Stimulated activated memory B cell treated with anti-CD40 and anti-IgM and Interleukin-4, amounts not matched to agents 10 μg/mL and 1 μg/mL and 100 μg/mL, for 72 hours (primary cell): Measurements from ENCODE around the gene TCP1.
"Not testable (repeated sequence)": the region's sequence is repeated elsewhere in the genome, so short reads cannot be mapped to it uniquely, and the experiment has no call there.

Experiments used
- ATAC-seq: fragments of 150-1000 bp; cut with Tn5 transposase; 2 replicates; pipeline ENCODE4 v1.10.0; 2021
- H3K27ac Mint-ChIP-seq: one replicate; pipeline ENCODE4 v1.8.0; 2022; ENCODE audit warnings: mild to moderate bottlenecking, mixed read lengths
- H3K27me3 Mint-ChIP-seq: one replicate; pipeline ENCODE4 v1.8.0; 2022; ENCODE audit warnings: mixed read lengths
- H3K36me3 Mint-ChIP-seq: one replicate; pipeline ENCODE4 v1.8.0; 2022; ENCODE audit warnings: mixed read lengths
- H3K4me1 Mint-ChIP-seq: one replicate; pipeline ENCODE4 v1.8.0; 2022; ENCODE audit warnings: mixed read lengths
- H3K4me3 Mint-ChIP-seq: one replicate; pipeline ENCODE4 v1.8.0; 2022; ENCODE audit warnings: mild to moderate bottlenecking, moderate library complexity, mixed read lengths
- H3K9me3 Mint-ChIP-seq: one replicate; pipeline ENCODE4 v1.8.0; 2022; ENCODE audit warnings: mixed read lengths

Gene TCP1

DNA sequence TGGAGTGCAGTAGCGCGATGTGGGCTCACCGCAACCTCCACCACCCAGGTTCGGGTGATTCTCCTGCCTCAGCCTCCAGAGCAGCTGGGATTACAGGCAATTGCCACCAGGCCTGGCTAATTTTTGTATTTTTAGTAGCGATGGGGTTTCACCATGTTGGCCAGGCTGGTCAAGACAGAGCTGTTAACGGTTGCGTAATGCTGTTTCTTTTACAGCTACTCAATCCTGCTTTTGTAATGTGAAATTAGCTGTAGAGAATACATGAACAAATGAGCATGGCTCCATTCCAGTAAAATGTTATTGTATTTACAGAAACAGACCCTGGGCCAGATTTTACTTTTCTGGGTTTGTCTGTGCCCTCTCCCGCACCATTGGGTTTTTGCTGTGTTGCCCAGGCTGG is 12.5 kb upstream of the TCP1 start:
- no peak for ATAC-seq
- Mint-ChIP-seq H3K4me1 (peaks cover 7% of the 10 kb centered on the region), H3K27ac (no peak overlapping the region)

GRCh38 chr6:159800141-159800865 is 10.9 kb upstream of the TCP1 start, which contains the start of gene PNLDC1:
PNLDC1 (plus strand) TSS chr6:159800276; CDS start chr6:159800308, 32 bp downstream.
- H3K36me3 Mint-ChIP-seq = peaks cover 39% of the 10 kb centered on the region
- H3K4me1 Mint-ChIP-seq = peaks cover 15% of the 10 kb centered on the region
- H3K9me3 Mint-ChIP-seq = no peaks in the 10 kb centered on the region
- no peaks in the 10 kb centered on the region for H3K27me3 Mint-ChIP-seq
- no peak within 1 kb of the TSS for H3K4me3 Mint-ChIP-seq
- no peak for ATAC-seq
- H3K27ac Mint-ChIP-seq = no peak within 1 kb of the TSS

More for the DNA sequence above, 12.5 kb upstream of the TCP1 start:
- Mint-ChIP-seq H3K9me3 (no peaks in the 10 kb centered on the region), H3K4me3 (no peak overlapping the region), H3K36me3 (peaks cover 29% of the 10 kb centered on the region), H3K27me3 (no peaks in the 10 kb centered on the region)

DNA sequence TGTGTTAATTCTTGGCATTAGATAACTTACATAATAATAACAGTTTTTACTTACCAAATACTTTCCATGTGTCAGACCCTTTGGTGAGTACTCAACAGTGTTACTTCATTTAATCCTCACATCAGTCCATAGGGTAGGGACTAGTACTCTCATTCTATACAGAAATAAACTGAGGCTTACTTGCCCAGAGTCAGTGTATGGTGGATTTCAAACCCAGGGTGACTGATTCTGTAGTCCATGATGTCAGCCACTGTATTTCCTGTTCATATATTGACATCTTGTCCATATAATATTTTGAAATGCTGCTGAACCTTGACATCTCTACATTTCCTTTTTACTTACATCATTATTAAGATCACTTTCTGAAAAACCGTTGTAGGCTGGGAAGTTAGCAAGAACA is 8.2 kb upstream of the TCP1 start:
- Mint-ChIP-seq H3K9me3 (no peaks in the 10 kb centered on the region), H3K27me3 (no peaks in the 10 kb centered on the region), H3K36me3 (peaks cover 48% of the 10 kb centered on the region), H3K4me1 (peaks cover 25% of the 10 kb centered on the region), H3K27ac (no peak overlapping the region), H3K4me3 (no peak overlapping the region)
- ATAC-seq = no peak

GRCh38 chr6:159794976-159795375 is 5.6 kb upstream of the TCP1 start:
- ATAC-seq = not testable (repeated sequence)
- H3K36me3 Mint-ChIP-seq = peaks cover 54% of the 10 kb centered on the region
- H3K4me1 Mint-ChIP-seq = peaks cover 42% of the 10 kb centered on the region

GRCh38 chr6:159790956-159791598 is 1.7 kb upstream of the TCP1 start:
- Mint-ChIP-seq H3K9me3 (no peaks in the 10 kb centered on the region), H3K4me1 (peaks cover 52% of the 10 kb centered on the region), H3K27me3 (no peaks in the 10 kb centered on the region), H3K36me3 (peaks cover 39% of the 10 kb centered on the region), H3K4me3 (peak overlapping the region; percentile 94), H3K27ac (peak overlapping the region; percentile 80)
- ATAC-seq = no peak

More at GRCh38 chr6:159794976-159795375, 5.6 kb upstream of the TCP1 start:
- not testable (repeated sequence) for H3K27ac Mint-ChIP-seq, H3K27me3 Mint-ChIP-seq, H3K9me3 Mint-ChIP-seq, H3K4me3 Mint-ChIP-seq

- Mint-ChIP-seq H3K27ac (peak within 1 kb of the TSS; percentile 80), H3K36me3 (peaks cover 35% of the 10 kb centered on the region), H3K9me3 (no peaks in the 10 kb centered on the region), H3K4me1 (peaks cover 47% of the 10 kb centered on the region), H3K27me3 (no peaks in the 10 kb centered on the region), H3K4me3 (peak within 1 kb of the TSS; percentile 94)
- ATAC-seq = peak; percentile 94
These were observed 950 bp upstream of the TCP1 start, which contains the start of gene MRPL18 for GRCh38 chr6:159790149-159790955. MRPL18 (plus strand) TSS chr6:159790467; CDS start chr6:159790588, 121 bp downstream.

GRCh38 chr6:159788753-159789376 is 537 bp downstream of the TCP1 start:
- Mint-ChIP-seq H3K4me1 (peaks cover 51% of the 10 kb centered on the region), H3K36me3 (peaks cover 41% of the 10 kb centered on the region), H3K9me3 (no peaks in the 10 kb centered on the region), H3K4me3 (peak overlapping the region; percentile 94), H3K27me3 (no peaks in the 10 kb centered on the region), H3K27ac (peak overlapping the region; percentile 80)
- ATAC-seq = peak; percentile 2

- H3K9me3 Mint-ChIP-seq = no peaks in the 10 kb centered on the region
- ATAC-seq = no peak
- peaks cover 51% of the 10 kb centered on the region for H3K4me1 Mint-ChIP-seq
- peak overlapping the region; percentile 80 for H3K27ac Mint-ChIP-seq
- peak overlapping the region; percentile 94 for H3K4me3 Mint-ChIP-seq
- H3K27me3 Mint-ChIP-seq = no peaks in the 10 kb centered on the region
- peaks cover 41% of the 10 kb centered on the region for H3K36me3 Mint-ChIP-seq
These were observed 1.1 kb downstream of the TCP1 start for GRCh38 chr6:159788276-159788675.

- peaks cover 14% of the 10 kb centered on the region for H3K4me1 Mint-ChIP-seq
- no peak for ATAC-seq
- H3K27ac Mint-ChIP-seq = no peak overlapping the region
- peaks cover 75% of the 10 kb centered on the region for H3K36me3 Mint-ChIP-seq
- no peak overlapping the region for H3K4me3 Mint-ChIP-seq
- H3K27me3 Mint-ChIP-seq = no peaks in the 10 kb centered on the region
- H3K9me3 Mint-ChIP-seq = no peaks in the 10 kb centered on the region
These were observed 10.8 kb downstream of the TCP1 start for GRCh38 chr6:159778542-159779103.

DNA sequence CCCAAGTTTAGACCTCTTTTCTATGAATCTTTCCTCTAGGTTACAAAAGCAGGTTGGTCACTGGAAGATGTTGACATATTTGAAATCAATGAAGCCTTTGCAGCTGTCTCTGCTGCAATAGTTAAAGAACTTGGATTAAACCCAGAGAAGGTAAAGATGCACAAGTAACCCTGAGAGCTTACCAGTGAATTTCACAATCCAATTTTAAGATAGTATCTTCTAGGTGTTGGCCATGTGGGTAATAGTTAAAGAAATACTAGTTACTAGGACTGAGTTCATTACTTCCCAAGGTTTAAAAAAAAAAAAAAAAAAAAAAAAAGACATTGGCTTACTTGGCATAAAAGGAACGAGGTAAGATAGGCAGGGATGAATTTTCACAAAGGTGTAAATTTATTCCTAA is 11.3 kb downstream of the TCP1 start:
- Mint-ChIP-seq H3K27ac (no peak overlapping the region), H3K9me3 (no peaks in the 10 kb centered on the region), H3K36me3 (peaks cover 74% of the 10 kb centered on the region), H3K27me3 (no peaks in the 10 kb centered on the region), H3K4me3 (no peak overlapping the region), H3K4me1 (peaks cover 13% of the 10 kb centered on the region)
- ATAC-seq = no peak

GRCh38 chr6:159777240-159777904 is 12.0 kb downstream of the TCP1 start:
- H3K9me3 Mint-ChIP-seq = no peaks in the 10 kb centered on the region
- ATAC-seq = no peak
- H3K27me3 Mint-ChIP-seq = no peaks in the 10 kb centered on the region
- H3K4me1 Mint-ChIP-seq = peaks cover 6% of the 10 kb centered on the region
- no peak overlapping the region for H3K4me3 Mint-ChIP-seq
- peaks cover 68% of the 10 kb centered on the region for H3K36me3 Mint-ChIP-seq
- no peak overlapping the region for H3K27ac Mint-ChIP-seq

DNA sequence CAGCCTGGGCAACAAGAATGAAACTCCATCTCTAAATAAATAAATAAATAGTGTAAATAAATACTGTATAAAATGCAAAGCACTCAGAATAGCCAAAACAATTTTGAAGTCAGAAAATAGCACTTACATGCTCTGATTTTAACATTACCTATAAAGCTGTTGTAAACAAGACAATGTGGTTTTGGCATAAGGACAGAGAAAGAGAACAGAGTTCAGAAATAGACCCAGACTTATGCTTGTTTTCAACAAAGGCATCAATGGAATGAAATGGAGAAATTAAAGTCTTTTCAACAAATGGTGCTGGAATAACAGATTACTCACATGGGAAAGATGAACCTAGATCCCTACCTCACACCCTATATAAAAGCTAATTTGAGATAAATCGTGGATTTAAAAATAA is 17.2 kb downstream of the TCP1 start:
- H3K4me3 Mint-ChIP-seq = no peak overlapping the region
- H3K36me3 Mint-ChIP-seq = peaks cover 77% of the 10 kb centered on the region
- no peaks in the 10 kb centered on the region for H3K9me3 Mint-ChIP-seq
- H3K4me1 Mint-ChIP-seq = no peaks in the 10 kb centered on the region
- ATAC-seq = no peak
- no peak overlapping the region for H3K27ac Mint-ChIP-seq
- H3K27me3 Mint-ChIP-seq = no peaks in the 10 kb centered on the region

- no peak overlapping the region for H3K4me3 Mint-ChIP-seq
- peaks cover 5% of the 10 kb centered on the region for H3K4me1 Mint-ChIP-seq
- H3K27me3 Mint-ChIP-seq = no peaks in the 10 kb centered on the region
- no peak for ATAC-seq
- peaks cover 70% of the 10 kb centered on the region for H3K36me3 Mint-ChIP-seq
- no peaks in the 10 kb centered on the region for H3K9me3 Mint-ChIP-seq
- H3K27ac Mint-ChIP-seq = no peak overlapping the region
These were observed 19.9 kb downstream of the TCP1 start for GRCh38 chr6:159769470-159769869.

DNA sequence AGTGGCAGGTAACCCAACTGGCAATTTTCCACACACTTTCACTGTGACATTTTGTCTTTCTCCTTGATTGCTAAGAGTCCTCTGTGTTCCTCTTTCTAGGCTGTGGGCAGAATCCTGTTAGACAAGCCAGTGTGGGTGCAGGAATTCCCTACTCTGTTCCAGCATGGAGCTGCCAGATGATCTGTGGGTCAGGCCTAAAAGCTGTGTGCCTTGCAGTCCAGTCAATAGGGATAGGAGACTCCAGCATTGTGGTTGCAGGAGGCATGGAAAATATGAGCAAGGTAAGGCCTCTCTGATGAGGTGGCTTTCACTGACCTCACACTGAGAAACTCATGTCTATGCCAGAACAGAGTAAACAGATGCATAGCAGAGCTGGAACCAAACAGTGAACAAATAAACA is 22.5 kb downstream of the TCP1 start:
- ATAC-seq = no peak
- Mint-ChIP-seq H3K4me1 (peaks cover 13% of the 10 kb centered on the region), H3K36me3 (peaks cover 69% of the 10 kb centered on the region), H3K27me3 (no peaks in the 10 kb centered on the region), H3K4me3 (no peak overlapping the region), H3K27ac (peak overlapping the region; percentile 37), H3K9me3 (no peaks in the 10 kb centered on the region)
